Mesodermal cell (in vitro differentiated cells): ENCODE data around the gene TIMM13. TPM values are rescaled to one million over a fixed set of nuclear protein-coding genes. Genes with fewer than 3 reads are reported as not detected.
"Not testable (repeated sequence)": the region's sequence is repeated elsewhere in the genome, so short reads cannot be mapped to it uniquely, and the experiment has no call there.

Experiments used
- H3K27ac ChIP-seq: 2 replicates; pipeline ENCODE4 v1.7.0; 2013; ENCODE audit warnings: mild to moderate bottlenecking, low read depth, low read length, moderate library complexity; ENCODE audit not compliant: severe bottlenecking
- H3K36me3 ChIP-seq: 2 replicates; pipeline ENCODE4 v1.7.1; 2013; ENCODE audit warnings: mild to moderate bottlenecking, low read length, moderate library complexity; ENCODE audit not compliant: control insufficient read depth, insufficient read depth
- H3K4me1 ChIP-seq: one replicate; pipeline ENCODE4 v1.7.1; 2013; ENCODE audit warnings: mild to moderate bottlenecking, low read length; ENCODE audit not compliant: insufficient read depth, control insufficient read depth, poor library complexity, severe bottlenecking
- H3K4me3 ChIP-seq: 2 replicates; pipeline ENCODE4 v1.7.0; 2013; ENCODE audit warnings: low read length, control low read depth, mild to moderate bottlenecking; ENCODE audit not compliant: insufficient read depth, poor library complexity, severe bottlenecking; ENCODE audit errors: extremely low read depth
- H3K9me3 ChIP-seq: 2 replicates; pipeline ENCODE4 v1.7.1; 2013; ENCODE audit warnings: mild to moderate bottlenecking, low read length, moderate library complexity; ENCODE audit not compliant: control insufficient read depth
- WGBS, 2 experiments: methylation state at CpG; one replicate each; pipeline ENCODE4 v1.1.5; 2013; ENCODE audit warnings: missing lambda C conversion rate in 2 of 2; ENCODE audit not compliant: insufficient coverage in 2 of 2; 5-methylcytosine and 5-hydroxymethylcytosine counted together
- polyA plus RNA-seq, 2 experiments: library from polyadenylated mRNA; stranded (reverse); fragments of 50-300 nt; gene quantifications; one replicate each; pipeline ENCODE4 v1.2.3, GENCODE V29; 2013

Gene TIMM13
- 96.2 TPM for polyA plus RNA-seq (2013, experiment 1 of 2)
- polyA plus RNA-seq (2013, experiment 2 of 2): 71.7 TPM

- Histone ChIP-seq H3K27ac (peak within 1 kb of the TSS; percentile 94), H3K4me1 (peaks cover 28% of the 10 kb centered on the region), H3K4me3 (peak within 1 kb of the TSS; percentile 97), H3K9me3 (no peaks in the 10 kb centered on the region), H3K36me3 (peaks cover 51% of the 10 kb centered on the region)
- 0 to 2% methylated on average over 58 to 67 of the region's 77 CpGs for WGBS, 2 experiments
Measured at GRCh38 chr19:2427429-2428320, at the start of gene TIMM13. Gene TIMM13 (minus strand): TSS chr19:2427586. CDS start chr19:2427533, 53 bp downstream.

- 0 to 1% methylated on average over 25 to 32 of the region's 42 CpGs for WGBS, 2 experiments
- Histone ChIP-seq H3K4me3 (peak overlapping the region; percentile 98), H3K9me3 (peaks cover 2% of the 10 kb centered on the region), H3K36me3 (peaks cover 22% of the 10 kb centered on the region), H3K4me1 (peaks cover 6% of the 10 kb centered on the region), H3K27ac (peak overlapping the region; percentile 91)
Measured at GRCh38 chr19:2476451-2477140, 49.2 kb upstream of the TIMM13 start.

GRCh38 chr19:2475702-2476450 is 48.5 kb upstream of the TIMM13 start, which contains the start of gene GADD45B:
Gene GADD45B (plus strand): TSS chr19:2476127. CDS start chr19:2476359, 232 bp downstream.
- WGBS, 2 experiments: 0% methylated on average over 50 to 55 of the region's 70 CpGs
- Histone ChIP-seq H3K36me3 (peaks cover 22% of the 10 kb centered on the region), H3K27ac (peak within 1 kb of the TSS; percentile 92), H3K4me3 (peak within 1 kb of the TSS; percentile 98), H3K9me3 (no peaks in the 10 kb centered on the region), H3K4me1 (peaks cover 6% of the 10 kb centered on the region)

- Histone ChIP-seq H3K9me3 (no peaks in the 10 kb centered on the region), H3K27ac (peak overlapping the region; percentile 92), H3K4me1 (peaks cover 6% of the 10 kb centered on the region), H3K36me3 (peaks cover 22% of the 10 kb centered on the region), H3K4me3 (peak overlapping the region; percentile 98)
- 1% methylated on average over 30 to 39 of the region's 45 CpGs for WGBS, 2 experiments
Measured at GRCh38 chr19:2475018-2475701, 47.8 kb upstream of the TIMM13 start.

GRCh38 chr19:2474232-2475017 is 47.0 kb upstream of the TIMM13 start:
- Histone ChIP-seq H3K27ac (peak overlapping the region; percentile 92), H3K4me1 (peaks cover 6% of the 10 kb centered on the region), H3K36me3 (peaks cover 22% of the 10 kb centered on the region), H3K9me3 (no peaks in the 10 kb centered on the region), H3K4me3 (peak overlapping the region; percentile 98)
- 8 to 13% methylated on average over 27 to 33 of the region's 60 CpGs for WGBS, 2 experiments

- not testable (repeated sequence) for H3K4me3 ChIP-seq, H3K4me1 ChIP-seq, H3K36me3 ChIP-seq, H3K9me3 ChIP-seq
- WGBS, 2 experiments: 88 to 93% methylated on average over 8 of the region's 8 CpGs
- H3K27ac ChIP-seq: peak overlapping the region; percentile 81
Measured at GRCh38 chr19:2469915-2470200, 42.5 kb upstream of the TIMM13 start.

GRCh38 chr19:2469102-2469914 is 41.9 kb upstream of the TIMM13 start:
- Histone ChIP-seq H3K9me3 (no peaks in the 10 kb centered on the region), H3K27ac (peak overlapping the region; percentile 81), H3K36me3 (no peaks in the 10 kb centered on the region), H3K4me3 (no peak overlapping the region), H3K4me1 (peaks cover 9% of the 10 kb centered on the region)
- WGBS, 2 experiments: 42 to 50% methylated on average over 20 to 23 of the region's 23 CpGs

- Histone ChIP-seq H3K9me3 (no peaks in the 10 kb centered on the region), H3K36me3 (no peaks in the 10 kb centered on the region), H3K4me3 (no peak overlapping the region), H3K4me1 (peaks cover 9% of the 10 kb centered on the region), H3K27ac (peak overlapping the region; percentile 81)
- 71 to 85% methylated on average over 11 to 12 of the region's 12 CpGs for WGBS, 2 experiments
Measured at GRCh38 chr19:2468596-2468995, 41.2 kb upstream of the TIMM13 start.

- Histone ChIP-seq H3K4me3 (no peak overlapping the region), H3K4me1 (peaks cover 9% of the 10 kb centered on the region), H3K9me3 (no peaks in the 10 kb centered on the region), H3K27ac (no peak overlapping the region), H3K36me3 (no peaks in the 10 kb centered on the region)
- 81 to 82% methylated on average over 5 of the region's 5 CpGs for WGBS, 2 experiments
Measured at GRCh38 chr19:2464389-2464788, 37.0 kb upstream of the TIMM13 start.
